NCI-H82 (cell line): ENCODE data around the gene LRTM2.

Source experiments
- DNase-seq: peaks from one replicate; lab custom pipeline; 2025; lab: John Stamatoyannopoulos, UW

Gene LRTM2

DNA sequence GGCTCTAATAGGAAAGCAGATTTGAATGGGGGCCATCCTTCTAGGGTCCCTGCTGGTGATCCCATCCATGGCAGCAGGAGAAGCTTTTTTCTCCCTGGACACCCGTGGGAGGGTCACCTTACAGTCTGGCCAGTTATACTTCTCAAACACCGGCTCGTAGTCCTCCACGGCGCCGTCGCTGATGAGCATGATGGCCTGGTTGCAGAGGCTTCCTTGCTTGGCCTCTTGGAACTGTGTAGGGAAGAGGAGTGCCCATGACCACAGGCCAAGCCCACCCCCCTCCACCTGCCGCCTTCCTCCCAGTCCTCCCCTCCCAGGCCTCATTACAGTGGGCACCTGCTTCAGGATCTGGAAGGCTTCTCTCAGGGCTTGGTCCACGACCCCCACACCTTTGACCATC, 64.3 kb downstream of the LRTM2 start:
- DNase-seq: no peak

DNA sequence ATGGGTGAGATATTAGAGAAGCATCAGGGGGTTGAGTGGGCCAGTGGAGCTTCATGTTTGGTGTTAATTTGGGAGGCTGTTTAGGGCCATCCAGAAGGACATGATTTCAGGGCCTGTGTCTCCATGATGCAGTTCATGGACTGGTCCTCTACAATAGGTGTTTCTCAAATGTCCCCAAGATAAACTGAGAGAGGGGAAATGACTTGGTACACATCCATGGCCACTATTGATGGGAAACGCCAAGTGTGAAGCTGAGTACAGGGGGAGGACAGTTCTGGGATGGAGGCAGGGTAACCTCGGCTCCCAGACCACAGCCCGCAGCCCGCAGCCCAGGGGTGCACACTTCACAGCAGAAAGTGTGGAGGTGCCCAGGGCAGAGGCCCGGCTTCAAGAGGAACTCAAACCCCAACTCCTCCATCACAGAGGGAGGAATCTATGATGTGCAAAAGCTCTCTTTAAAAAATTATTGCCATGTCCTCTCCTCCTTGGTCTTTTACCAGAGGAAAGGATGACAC, 64.8 kb downstream of the LRTM2 start:
- DNase-seq: no peak

DNA sequence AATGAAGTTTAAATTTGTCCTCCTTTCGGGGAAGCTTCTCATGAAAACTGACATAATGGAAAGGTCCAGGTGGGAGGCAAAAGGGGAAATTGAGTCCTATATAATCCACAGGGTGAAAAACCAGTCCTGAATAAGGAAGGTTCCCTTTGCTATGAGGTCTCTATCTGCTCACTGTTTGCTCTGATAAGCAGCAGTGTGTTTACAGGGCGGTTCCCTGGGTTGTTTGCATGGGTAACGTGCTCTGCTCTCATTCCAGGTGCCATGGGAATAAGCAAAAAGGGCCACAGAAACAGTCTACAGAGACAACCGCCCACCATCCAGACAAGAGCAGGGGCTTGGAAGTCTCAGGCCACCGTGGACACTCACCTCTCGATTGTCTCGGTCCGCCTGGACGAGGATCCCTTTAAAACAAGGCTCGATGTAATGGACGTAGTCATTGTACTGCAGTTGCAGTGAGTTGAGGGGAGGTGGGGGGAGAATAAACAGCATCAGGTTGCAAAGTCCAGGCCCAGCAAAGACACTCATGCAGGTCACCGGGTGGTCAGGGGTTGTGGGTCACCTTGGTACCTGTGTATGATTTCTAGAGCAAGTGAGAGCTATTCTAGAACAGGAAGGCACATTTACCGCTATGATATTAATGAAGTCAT, 65.4 kb downstream of the LRTM2 start:
- no peak for DNase-seq
